GM19438 (cell line): ENCODE data around the gene ERCC4.
"Not testable (repeated sequence)": the region's sequence is repeated elsewhere in the genome, so short reads cannot be mapped to it uniquely, and the experiment has no call there.

Experiments used
- ATAC-seq: cut with Tn5 transposase; IDR thresholded peaks from one replicate; pipeline ENCODE4 v1.9.1; 2021; ENCODE audit warnings: low read depth; ENCODE audit not compliant: unreplicated experiment

The ERCC4 gene

GRCh38 chr16:13919683-13920509, at the start of gene ERCC4:
Gene ERCC4 (plus strand): TSS chr16:13920154. CDS start chr16:13920166, 12 bp downstream.
- ATAC-seq: peak; percentile 96

GRCh38 chr16:13873835-13874438, 46.0 kb upstream of the ERCC4 start:
- no peak for ATAC-seq

- ATAC-seq: no peak
Measured at GRCh38 chr16:13875614-13876284, 44.2 kb upstream of the ERCC4 start.

- ATAC-seq: no peak
Measured at GRCh38 chr16:13883276-13883675, 36.7 kb upstream of the ERCC4 start.

GRCh38 chr16:13883881-13884280, 36.1 kb upstream of the ERCC4 start:
- no peak for ATAC-seq

GRCh38 chr16:13885700-13886099, 34.3 kb upstream of the ERCC4 start:
- no peak for ATAC-seq

GRCh38 chr16:13886608-13887007, 33.3 kb upstream of the ERCC4 start:
- ATAC-seq: no peak

GRCh38 chr16:13889323-13889722, 30.6 kb upstream of the ERCC4 start:
- ATAC-seq: not testable (repeated sequence)

GRCh38 chr16:13892301-13892700, 27.7 kb upstream of the ERCC4 start:
- ATAC-seq: no peak

- ATAC-seq: no peak
Measured at GRCh38 chr16:13895516-13895915, 24.4 kb upstream of the ERCC4 start.

- ATAC-seq: no peak
Measured at GRCh38 chr16:13896543-13897182, 23.3 kb upstream of the ERCC4 start.

GRCh38 chr16:13897806-13898205, 22.1 kb upstream of the ERCC4 start:
- ATAC-seq: no peak

GRCh38 chr16:13898233-13898632, 21.7 kb upstream of the ERCC4 start:
- ATAC-seq: no peak

GRCh38 chr16:13902052-13902451, 17.9 kb upstream of the ERCC4 start:
- ATAC-seq: no peak

GRCh38 chr16:13902677-13903076, 17.3 kb upstream of the ERCC4 start:
- no peak for ATAC-seq

- no peak for ATAC-seq
Measured at GRCh38 chr16:13904179-13904691, 15.7 kb upstream of the ERCC4 start.

- not testable (repeated sequence) for ATAC-seq
Measured at GRCh38 chr16:13904822-13905221, 15.1 kb upstream of the ERCC4 start.

- no peak for ATAC-seq
Measured at GRCh38 chr16:13906168-13907089, 13.5 kb upstream of the ERCC4 start.

- ATAC-seq: no peak
Measured at GRCh38 chr16:13907431-13907830, 12.5 kb upstream of the ERCC4 start.

- ATAC-seq: no peak
Measured at GRCh38 chr16:13909069-13909468, 10.9 kb upstream of the ERCC4 start.
